ENCODE results near the gene DDX25.

Gene DDX25

GRCh38 chr11:125933030-125933813, 28.9 kb downstream of the DDX25 start:
- DNase-seq (ENCODE audit: extremely low spot score, insufficient read length, low read depth): no peak
- no peak for FAIRE-seq

GRCh38 chr11:125934473-125934872, 30.2 kb downstream of the DDX25 start:
- FAIRE-seq (no peak), DNase-seq (ENCODE audit: extremely low spot score, insufficient read length, low read depth) (no peak)

GRCh38 chr11:125935056-125935455, 30.7 kb downstream of the DDX25 start:
- FAIRE-seq (no peak), DNase-seq (ENCODE audit: extremely low spot score, insufficient read length, low read depth) (no peak)

GRCh38 chr11:125935618-125936199, 31.4 kb downstream of the DDX25 start:
- FAIRE-seq: no peak
- no peak for DNase-seq (ENCODE audit: extremely low spot score, insufficient read length, low read depth)

- FAIRE-seq: no peak
- DNase-seq (ENCODE audit: extremely low spot score, insufficient read length, low read depth): no peak
These were observed 34.1 kb downstream of the DDX25 start for GRCh38 chr11:125938418-125938817.

- FAIRE-seq (no peak), DNase-seq (ENCODE audit: extremely low spot score, insufficient read length, low read depth) (no peak)
These were observed 34.8 kb downstream of the DDX25 start for GRCh38 chr11:125939081-125939521.

GRCh38 chr11:125940145-125940544, 35.8 kb downstream of the DDX25 start:
- DNase-seq (ENCODE audit: extremely low spot score, insufficient read length, low read depth): no peak

GRCh38 chr11:125941267-125941618, 36.9 kb downstream of the DDX25 start:
- DNase-seq (ENCODE audit: extremely low spot score, insufficient read length, low read depth): no peak
- FAIRE-seq: no peak

More at GRCh38 chr11:125940145-125940544, 35.8 kb downstream of the DDX25 start:
- no peak for FAIRE-seq

GRCh38 chr11:125941619-125942611, 37.6 kb downstream of the DDX25 start:
- peak; percentile 23 for DNase-seq (ENCODE audit: extremely low spot score, insufficient read length, low read depth)
- peak; percentile 29 for FAIRE-seq

- DNase-seq (ENCODE audit: extremely low spot score, insufficient read length, low read depth) (no peak), FAIRE-seq (no peak)
These were observed 38.6 kb downstream of the DDX25 start for GRCh38 chr11:125942771-125943428.

- FAIRE-seq: no peak
- no peak for DNase-seq (ENCODE audit: extremely low spot score, insufficient read length, low read depth)
These were observed 39.5 kb downstream of the DDX25 start for GRCh38 chr11:125943661-125944349.

- no peak for DNase-seq (ENCODE audit: extremely low spot score, insufficient read length, low read depth)
- no peak for FAIRE-seq
These were observed 40.2 kb downstream of the DDX25 start for GRCh38 chr11:125944350-125945010.

GRCh38 chr11:125945011-125945796, 40.9 kb downstream of the DDX25 start:
- no peak for FAIRE-seq
- no peak for DNase-seq (ENCODE audit: extremely low spot score, insufficient read length, low read depth)

- FAIRE-seq (no peak), DNase-seq (ENCODE audit: extremely low spot score, insufficient read length, low read depth) (no peak)
These were observed 41.7 kb downstream of the DDX25 start, which contains the start of gene VSIG10L2 for GRCh38 chr11:125945797-125946520. VSIG10L2 (plus strand) TSS chr11:125946044; CDS start chr11:125946056, 12 bp downstream.

- DNase-seq (ENCODE audit: extremely low spot score, insufficient read length, low read depth) (no peak), FAIRE-seq (no peak)
These were observed 42.6 kb downstream of the DDX25 start for GRCh38 chr11:125946712-125947418.

GRCh38 chr11:125947419-125948277, 43.3 kb downstream of the DDX25 start:
- no peak for DNase-seq (ENCODE audit: extremely low spot score, insufficient read length, low read depth)

More at GRCh38 chr11:125947419-125948277, 43.3 kb downstream of the DDX25 start:
- FAIRE-seq: no peak

Data from GM18507 (cell line).